GM21717 (cell line): Measurements from ENCODE around the gene DUSP22.
A peak's percentile ranks its signal among the peaks of the same experiment; 100 is the strongest.

Experiments
- ATAC-seq: cut with Tn5 transposase; IDR thresholded peaks from one replicate; pipeline ENCODE4 v1.9.1; 2021; ENCODE audit warnings: mild to moderate bottlenecking, moderate library complexity; ENCODE audit not compliant: unreplicated experiment

DUSP22 gene

DNA sequence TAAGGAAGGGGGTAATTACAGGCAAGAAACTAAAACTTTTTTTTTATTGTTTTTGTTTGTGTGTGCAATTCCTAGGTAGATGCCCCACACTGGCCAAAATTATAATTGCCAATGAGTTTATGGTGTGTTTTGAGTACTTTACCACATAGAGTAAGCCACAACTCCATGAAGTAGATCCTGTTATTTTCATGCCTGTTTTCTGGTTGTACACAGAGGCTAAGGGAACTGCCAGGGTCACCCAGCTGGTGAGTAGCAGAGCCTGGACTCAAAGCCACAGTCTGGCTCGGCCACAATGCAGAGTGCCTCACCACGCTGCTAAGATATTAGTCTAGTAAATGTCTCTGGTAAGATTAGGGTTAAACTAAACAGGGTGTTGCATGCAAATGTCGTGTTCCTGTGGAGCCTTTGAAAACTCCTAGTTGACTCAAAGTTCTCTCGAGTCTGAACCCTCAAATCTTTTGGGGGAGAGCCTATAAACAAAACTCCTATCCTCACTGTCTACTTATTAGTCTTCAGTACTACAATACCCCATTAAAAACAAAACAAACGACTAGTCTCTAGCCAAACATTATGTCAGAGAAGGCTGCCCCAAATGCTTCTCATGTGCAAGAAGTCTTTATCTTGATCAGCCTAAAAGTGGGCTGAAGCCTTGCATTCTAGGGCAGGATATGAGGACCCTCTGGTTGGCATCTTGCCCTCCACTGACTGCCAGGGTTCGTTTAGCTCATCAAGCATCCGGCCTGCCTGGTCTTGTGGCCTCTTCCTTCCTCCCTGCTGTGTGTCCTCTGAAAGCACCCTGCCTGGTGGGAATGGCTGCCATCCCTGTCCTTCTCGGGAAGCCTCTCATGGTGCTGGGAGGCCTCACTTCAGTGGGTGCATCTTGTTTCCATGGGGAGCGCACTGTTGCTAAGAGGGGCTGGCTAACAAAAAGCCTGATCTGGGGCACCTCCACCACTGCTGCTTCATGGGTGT lies 4.2 kb downstream of the DUSP22 start:
- peak; percentile 15 for ATAC-seq

DNA sequence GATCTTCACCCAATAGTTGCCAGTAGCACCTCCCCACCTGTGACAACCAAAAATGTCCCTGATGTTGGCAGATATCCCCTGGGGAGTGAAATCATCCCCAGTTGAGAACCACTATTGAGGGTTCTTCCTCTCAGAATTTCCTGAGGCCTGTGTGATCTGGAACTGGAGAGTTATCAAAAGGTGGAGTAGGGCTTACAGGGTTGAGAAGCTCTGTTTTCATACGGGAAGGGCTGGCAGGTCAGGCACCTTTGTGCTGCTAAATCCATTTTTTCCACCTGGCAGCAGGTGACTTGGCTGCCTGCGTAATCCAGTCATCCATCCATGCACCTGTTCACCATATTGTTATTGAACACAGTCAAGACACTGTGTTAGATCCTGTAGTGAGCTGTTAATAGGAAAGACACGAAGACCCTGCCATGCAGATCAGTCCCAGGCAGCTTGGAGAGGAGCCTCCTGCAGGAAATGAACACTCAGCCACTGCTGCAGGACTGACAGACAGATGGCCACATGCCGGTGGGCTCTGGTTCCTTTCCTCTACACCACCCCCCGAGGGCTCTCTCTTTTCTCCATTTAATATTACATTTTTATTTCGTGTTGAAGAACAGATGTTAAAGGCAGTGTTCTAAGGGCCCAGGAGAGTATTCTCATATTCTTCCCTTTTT lies 5.4 kb downstream of the DUSP22 start:
- no peak for ATAC-seq

DNA sequence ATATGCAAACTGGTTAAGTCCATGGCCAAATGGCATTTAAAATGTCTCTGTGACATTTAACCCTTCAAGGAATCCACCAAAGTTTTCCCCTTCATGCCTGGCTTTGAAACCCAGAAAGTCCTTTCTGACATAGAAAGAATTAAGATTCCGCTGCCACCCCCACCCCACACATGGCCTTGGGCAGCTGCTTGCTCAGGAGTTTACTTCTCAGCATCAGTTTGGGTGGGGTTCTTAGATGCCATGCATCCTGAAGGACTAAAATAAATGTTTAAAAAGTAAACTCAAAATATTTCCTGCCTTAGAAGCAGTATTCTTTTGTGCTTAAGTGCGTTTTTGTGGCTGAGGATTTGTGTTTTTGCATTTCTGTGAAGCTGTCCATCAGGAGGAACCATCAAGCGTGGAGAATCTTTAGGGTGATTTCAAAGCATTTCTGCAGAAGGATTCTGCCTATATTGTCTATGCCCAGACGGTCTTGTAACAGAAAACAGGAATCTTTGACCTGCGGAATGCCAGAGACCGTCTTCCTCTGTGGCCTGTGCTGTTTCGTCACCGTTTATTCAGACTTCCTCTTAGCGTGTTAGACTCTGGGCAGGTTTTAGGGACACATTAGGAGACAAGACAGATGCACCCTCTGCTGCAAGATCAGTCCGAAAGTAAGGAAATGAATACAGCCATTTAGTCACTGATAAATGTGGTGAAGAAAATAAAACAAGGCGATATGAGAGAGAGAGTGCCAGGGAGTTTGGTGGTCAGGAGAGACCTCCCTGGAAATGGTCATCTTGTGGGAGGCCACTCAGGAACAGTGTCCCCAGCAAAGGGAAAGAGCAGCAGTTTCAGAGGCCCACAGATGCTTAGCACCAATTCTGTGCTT lies 6.2 kb downstream of the DUSP22 start:
- peak; percentile 34 for ATAC-seq

GRCh38 chr6:299104-299980 lies 7.1 kb downstream of the DUSP22 start:
- no peak for ATAC-seq

- ATAC-seq, result no peak
Measured at GRCh38 chr6:300026-300425, 7.7 kb downstream of the DUSP22 start.

DNA sequence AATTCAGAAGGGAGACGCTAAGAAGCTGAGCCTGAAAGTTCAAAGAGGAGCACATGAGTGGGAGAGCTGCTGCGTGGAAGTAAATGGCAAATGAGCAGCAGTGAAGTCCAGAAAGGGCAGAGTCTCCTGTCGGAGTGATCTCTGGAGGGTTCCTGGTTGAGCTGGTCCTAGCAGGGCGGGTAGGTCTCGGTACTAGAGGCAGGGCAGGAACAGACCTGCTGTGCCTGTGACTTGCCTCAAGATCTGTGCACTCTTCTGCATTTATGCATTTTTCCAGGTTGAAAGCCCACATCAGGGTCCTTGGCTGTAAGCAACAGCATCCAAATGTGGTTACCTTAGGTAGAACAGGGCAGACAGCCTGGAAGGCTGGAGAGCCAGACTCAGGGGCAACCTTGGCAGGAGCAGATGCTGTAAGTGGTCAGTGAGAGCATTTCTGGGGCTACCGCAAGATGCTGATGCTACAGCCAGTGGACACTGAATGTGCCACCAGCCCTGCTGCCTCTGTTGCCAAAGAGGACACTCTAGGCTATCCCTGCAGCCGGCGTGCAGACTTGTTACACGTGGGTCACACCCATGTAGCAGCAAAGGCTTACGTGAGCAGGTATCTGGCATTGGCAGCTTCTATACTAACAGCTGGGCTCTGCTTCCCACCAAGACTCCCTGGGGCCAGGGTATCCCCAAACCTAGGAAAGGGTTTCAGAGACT lies 8.4 kb downstream of the DUSP22 start:
- no peak for ATAC-seq

- no peak for ATAC-seq
Measured at GRCh38 chr6:301526-301925, 9.2 kb downstream of the DUSP22 start.

GRCh38 chr6:301929-302705 lies 9.8 kb downstream of the DUSP22 start:
- no peak for ATAC-seq

DNA sequence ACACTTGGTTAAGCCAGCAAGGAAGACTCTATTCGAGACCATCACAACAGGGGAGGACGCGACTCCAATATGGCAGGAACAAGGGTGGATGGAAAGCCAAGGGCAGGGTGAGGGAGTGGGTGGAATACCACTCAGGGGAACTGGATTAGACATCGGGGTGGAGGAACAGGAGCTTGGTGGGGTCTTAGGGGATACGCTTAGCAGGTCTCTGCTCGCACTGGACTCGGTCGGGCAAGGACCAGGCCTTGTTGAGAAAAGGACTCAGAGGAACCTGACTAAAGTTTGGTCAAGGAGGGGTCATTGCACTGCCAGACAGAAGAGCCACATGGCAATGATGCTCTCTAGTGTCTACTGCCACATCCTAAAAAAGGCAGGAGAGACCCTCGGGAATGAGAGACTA lies 10.5 kb downstream of the DUSP22 start:
- ATAC-seq, result no peak

DNA sequence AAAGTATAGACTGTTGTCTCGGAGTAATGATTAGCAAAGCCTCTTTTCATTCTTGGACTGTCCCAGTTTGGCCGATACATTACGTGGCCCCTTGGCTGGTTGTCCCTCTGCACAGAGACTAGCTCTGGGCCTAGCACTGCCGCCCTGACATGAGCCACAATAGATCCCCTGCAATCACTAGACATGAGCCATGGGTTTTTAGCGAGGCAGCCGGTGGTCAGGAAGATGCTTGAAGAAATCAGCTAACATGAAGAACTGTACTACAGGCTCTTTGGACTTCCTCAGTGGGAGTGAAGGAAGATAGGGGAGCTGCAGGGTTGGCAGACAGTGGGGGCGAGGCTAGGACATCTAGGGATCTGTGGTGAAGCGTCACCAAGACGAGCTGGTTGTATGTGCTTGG lies 11.0 kb downstream of the DUSP22 start:
- ATAC-seq, result no peak

DNA sequence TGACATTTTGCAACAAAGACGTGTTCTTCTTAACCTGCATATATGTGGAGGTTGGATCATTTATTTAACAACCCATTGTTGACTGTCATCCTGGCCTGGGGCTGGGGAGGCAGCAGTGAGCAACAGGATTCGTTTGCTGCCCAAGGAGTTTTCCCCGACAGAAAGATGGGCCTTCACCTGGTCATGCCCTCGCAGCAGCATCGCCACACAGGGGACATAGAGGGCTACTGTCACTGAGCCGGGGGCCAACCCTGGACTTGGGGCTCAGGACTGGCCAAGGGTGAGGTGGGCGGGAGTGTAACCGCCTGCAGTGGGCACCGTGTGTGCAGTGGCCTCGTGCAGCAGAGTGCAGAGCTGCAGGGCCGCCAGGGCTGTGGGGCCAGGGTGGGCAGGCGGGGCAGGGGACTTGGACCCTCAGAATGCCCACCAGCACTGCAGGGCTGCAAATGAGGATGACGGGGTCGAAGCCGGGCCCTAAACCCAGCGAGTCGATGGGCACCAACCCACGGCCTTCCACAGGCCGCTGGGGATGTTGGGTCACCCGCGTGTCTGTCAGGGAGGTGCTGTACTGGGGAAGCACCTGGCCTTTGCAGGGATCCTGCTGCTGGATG lies 11.8 kb downstream of the DUSP22 start:
- no peak for ATAC-seq

DNA sequence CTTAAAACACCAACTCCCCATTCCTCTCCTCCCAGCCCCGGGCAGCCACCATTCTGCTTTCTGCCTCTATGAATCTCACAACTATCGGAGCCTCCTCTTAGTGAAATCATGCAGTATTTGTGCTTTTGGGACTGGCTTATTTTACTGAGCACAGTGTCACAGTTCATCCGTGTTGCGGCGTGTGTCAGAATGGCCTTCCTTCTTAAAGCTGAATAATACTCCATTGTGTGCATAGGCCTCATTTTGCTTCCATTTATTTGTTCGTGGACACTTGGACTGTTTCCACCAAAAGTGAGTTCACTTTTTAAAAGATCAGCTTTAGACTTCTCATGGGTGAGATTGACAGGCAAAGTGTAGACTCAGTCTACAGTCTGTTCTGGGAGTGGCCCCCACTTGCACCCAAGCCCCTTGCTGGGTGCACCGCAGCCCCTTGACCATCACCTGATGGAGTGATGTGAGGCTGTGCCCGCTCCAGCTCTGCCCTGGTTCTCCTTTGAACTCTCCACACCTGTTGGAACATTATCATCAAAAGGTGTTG lies 12.6 kb downstream of the DUSP22 start:
- no peak for ATAC-seq

GRCh38 chr6:305371-306206 lies 13.3 kb downstream of the DUSP22 start:
- peak; percentile 77 for ATAC-seq

- no peak for ATAC-seq
Measured at GRCh38 chr6:306641-307061, 14.4 kb downstream of the DUSP22 start.

- ATAC-seq, result no peak
Measured at GRCh38 chr6:307065-307814, 15.0 kb downstream of the DUSP22 start.

GRCh38 chr6:307874-308273 lies 15.6 kb downstream of the DUSP22 start:
- no peak for ATAC-seq

- ATAC-seq, result no peak
Measured at GRCh38 chr6:308307-308706, 16.0 kb downstream of the DUSP22 start.
